Inflammatory macrophage treated with lipopolysaccharide for 1 hour (primary cell): ENCODE results near the gene GM2A.
"Not testable (repeated sequence)": the region's sequence is repeated elsewhere in the genome, so short reads cannot be mapped to it uniquely, and the experiment has no call there.

ENCODE experiments used
- DNase-seq, 2 donors: peaks; one replicate each; pipeline ENCODE4 v3.0.0-alpha.2; 2020 to 2022

GM2A gene

DNA sequence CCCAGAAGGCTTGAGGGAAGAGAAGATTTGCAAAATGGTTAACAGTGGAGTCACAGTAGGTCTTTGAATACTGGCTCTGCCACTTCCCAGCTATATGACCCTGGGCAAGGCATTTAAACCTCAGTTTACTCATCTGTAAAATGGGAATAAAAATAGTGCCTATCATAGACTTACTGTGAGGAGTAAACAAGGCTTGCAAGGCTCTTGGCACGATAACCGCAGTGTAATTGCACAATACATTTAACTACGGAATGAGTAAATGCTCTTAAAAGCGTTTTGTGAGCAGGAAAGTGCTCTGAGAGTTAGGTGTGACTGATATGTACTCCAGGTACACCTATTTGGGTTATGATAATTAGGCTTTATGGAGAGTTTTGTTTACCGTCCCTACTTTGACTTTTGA lies 42.2 kb downstream of the GM2A start:
- DNase-seq = no peak

DNA sequence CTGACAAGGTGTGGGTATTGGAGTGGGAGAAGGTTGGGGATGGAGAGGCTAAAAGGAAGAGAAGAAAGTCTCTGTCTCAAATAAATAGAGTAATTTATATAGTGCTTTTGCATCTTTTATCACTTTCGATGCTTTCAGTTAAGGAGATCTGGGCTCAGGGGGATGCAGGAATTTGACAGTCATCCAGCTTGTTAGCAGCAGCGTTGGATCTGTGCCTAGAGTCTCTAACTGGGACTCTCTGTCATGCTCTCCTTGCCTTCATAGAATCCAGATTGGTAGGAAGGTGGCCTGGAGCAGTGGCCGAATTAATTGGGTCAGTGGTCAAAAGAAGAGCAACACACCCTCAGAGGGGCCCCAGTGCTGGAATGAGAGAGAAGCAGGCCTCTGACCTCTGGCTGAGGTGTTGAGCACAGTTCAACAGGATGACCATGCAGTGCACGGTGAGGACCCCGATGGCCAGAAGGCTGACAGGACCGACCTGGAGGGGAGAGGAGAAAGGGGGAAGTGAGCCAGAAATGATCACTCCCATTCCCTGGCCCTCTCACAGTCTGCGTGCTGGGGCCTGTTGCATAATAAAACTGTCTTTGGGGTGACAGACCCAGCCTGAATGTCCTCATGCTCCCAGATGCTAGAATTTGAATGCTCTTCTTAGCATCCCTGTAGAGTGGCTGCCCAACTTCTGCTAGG lies 42.9 kb downstream of the GM2A start:
- no peak for DNase-seq

DNA sequence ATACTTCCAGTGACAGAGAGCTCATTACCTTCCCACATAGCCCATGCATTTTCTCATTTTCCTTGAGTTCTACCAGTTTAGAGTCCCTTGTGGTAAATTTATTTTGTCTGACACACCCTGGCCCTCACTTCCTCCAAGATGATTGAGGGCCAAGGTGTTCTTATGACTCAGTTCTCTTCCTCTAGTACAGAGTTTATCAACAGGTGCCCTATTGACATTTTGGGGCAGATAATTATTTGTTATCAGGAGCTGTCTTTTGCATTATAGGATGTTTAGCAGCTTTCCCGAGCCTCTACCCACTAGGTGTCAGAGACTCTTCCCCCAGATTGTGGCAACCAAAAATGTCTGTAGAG lies 43.5 kb downstream of the GM2A start:
- DNase-seq = no peak

DNA sequence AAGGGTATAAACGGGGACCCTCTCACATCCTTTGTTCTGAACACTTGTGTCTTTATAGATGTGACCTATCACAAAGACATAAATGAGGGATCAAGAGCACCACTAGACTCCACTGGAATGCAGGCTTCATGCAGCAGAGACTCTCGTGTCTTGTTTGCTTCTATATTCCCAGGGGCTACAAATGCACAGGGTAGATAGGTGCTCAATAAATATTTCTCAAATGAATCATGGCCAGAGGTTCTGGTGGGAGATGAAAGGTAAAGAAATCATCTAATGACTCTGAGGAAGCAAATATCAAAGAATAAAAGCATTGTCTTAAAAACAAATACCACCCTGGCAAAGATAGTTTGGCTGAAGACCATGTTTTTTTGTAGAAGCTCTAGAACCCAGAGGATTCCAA lies 44.0 kb downstream of the GM2A start:
- no peak for DNase-seq

DNA sequence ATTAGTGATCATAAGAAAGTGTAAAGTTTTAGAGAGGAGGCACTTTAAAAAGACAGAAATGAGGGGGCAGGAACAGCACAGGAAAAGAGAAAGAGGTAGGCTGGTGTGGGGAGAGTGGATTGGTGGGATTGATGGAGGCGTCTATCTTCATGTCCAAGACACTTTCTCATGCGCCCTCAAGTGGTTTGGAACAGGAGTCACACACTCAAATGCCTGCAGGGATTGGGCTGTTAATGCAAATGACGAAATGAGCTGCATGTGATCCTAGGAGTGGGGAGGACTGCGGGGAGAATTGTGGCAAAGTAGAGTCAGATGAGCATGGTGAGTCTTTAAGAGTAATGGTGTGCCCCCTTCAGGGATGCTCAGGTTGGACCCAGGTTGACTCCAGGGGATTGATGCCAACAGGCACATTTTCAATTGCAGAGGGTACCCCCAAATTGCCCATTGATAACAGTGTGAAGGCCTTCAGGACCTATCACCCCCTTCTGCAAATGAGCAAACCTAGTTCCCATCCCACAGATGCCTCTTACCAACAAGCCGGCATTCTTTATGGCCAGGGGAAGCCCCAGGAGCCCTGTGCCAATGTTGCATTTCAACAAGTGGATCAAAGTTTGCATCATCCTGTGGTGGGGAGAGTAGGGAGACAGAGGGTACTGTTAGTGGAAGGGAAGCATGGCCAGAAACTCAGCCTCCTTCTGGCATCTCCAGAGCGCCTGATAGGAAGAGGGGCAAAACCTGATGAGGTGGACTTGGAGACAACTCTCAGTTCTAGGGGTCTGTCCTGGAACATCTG lies 45.3 kb downstream of the GM2A start:
- peak; percentile 81 to 87 for DNase-seq

DNA sequence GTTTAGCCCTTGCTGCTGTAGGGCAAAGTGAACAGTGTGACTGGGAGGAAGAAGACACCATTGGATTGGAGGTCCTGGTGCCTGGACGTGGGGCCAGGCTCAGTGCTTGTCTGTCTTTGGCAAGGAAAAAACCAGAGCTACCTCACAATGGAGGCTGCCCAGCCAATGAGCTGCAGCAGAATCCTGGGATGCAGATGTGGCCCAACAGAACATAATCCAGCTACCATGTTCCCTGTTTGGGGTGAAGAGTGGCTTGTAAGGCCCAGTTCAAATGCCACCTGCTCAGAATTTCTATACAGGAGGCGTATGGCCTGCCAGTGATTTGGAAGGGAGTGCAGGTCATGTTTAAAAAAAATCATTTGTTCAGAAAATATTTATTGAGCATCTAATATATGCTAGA lies 50.7 kb downstream of the GM2A start, which contains the start of gene SLC36A3:
SLC36A3 (minus strand) TSS at position 101 of the 400 bp plus-strand sequence. CDS start 412 bp downstream, outside the sequence.
- no peak for DNase-seq

DNA sequence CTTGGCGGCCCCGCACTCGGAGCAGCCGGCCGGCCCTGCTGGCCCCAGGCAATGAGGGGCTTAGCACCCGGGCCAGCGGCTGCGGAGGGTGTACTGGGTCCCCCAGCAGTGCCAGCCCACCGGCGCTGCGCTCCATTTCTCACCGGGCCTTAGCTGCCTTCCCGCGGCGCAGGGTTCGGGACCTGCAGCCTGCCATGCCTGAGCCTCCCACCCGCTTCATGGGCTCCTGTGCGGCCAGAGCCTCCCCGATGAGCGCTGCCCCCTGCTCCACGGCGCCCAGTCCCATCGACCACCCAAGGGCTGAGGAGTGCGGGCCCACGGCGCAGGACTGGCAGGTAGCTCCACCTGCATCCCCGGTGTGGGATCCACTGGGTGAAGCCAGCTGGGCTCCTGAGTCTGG lies 56.3 kb downstream of the GM2A start:
- not testable (repeated sequence) for DNase-seq

DNA sequence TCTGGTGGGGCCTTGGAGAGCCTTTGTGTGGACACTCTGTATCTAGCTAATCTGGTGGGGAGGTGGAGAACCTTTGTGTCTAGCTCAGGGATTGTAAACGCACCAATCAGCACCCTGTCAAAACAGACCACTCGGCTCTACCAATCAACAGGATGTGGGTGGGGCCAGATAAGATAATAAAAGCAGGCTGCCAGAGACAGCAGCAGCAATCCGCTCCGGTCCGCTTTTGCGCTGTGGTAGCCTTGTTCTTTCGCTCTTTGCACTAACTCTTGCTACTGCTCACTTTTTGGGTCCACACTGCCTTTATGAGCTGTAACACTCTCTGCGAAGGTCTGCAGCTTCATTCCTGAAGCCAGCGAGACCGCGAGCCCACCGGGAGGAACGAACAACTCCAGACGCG lies 56.8 kb downstream of the GM2A start:
- DNase-seq = not testable (repeated sequence)

DNA sequence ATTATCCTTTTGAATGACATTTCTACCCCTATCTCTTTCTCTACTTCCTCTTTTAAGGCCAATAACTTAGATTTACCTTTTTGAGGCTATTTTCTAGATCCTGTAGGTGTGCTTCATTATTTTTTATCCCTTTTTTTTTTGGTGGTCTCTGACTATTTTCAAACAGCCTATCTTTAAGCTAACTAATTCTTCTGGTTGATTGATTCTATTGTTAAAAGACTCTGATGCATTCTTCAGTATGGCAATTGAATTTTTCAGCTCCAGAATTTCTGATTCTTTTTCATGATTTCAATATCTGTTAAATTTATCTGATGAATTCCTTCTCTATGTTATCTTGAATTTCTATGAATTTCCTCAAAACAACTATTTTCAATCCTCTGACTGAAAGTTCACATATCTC lies 57.9 kb downstream of the GM2A start:
- DNase-seq = no peak

DNA sequence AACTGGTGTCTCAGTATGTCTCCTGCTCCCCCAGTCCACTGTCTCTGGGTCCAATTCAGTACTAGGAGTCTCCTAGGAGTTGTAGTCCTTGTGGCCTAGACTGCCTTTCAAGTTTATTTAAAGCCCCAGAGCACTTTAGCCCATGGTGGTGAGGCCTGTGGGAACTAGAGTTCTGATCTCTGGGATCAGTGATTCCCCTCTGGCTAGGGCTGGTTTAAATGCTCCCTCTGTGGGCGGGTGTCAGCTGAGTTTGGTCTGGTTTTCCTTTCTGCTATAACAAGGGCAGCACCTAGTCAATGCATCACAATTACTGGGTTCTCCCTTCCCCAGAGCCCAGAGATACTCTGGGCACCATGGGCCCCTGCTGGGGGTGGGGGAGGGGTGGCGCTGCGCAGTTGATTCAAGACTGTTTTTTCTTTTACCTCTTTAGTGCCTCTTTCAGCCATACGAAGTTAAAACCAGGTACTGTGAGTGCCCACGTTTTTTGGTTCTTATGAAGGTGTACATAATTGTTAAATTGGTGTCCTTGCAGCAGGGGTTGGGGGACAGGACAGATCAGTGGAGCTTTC lies 59.9 kb downstream of the GM2A start:
- DNase-seq = peak in 1 of 2 donors; percentile 52

DNA sequence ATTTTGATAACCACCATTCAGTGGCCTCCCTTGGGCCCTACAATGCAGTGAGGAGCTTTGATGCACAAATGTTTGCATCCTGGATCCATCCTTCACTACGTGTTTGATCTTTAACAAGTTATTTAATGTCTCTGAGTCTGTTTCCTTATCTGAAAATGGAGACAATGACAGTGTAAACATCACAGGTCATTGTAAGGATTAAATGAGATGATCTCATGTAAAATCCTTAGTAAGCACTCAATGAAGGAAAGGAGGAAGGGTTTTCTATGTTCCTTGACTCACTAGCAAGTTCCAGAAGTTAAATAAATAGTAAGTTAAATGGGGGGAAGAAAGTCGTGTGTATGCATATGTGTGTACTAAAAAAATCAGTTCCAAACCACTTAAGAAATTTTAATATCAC lies 60.4 kb downstream of the GM2A start:
- no peak for DNase-seq

DNA sequence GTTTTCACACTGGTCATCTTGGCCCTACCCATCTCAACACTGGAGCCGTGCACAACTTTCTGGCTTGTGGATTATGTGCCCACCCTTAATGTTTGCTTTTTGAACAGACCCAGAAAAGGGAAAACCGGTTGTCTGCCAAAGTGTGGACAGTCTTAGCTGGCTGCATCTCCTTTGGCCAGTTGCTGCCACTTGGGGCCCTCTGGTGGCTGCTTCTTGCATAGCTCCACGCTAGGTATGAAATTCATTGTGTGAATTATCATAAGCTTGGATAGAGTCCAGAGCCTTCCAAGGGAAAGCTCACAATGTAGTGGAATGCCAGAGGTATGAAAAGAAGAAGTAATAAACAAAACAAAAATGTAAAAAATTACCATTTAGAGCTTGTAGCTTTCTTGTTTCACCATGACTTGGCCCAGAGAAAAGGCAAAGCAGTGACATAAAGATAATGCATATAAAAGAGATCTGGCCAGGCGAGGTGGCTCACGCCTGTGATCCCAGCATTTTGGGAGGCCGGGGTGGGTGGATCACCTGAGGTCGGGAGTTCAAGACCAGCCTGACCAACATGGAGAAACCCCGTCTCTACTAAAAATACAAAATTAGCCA lies 63.1 kb downstream of the GM2A start:
- peak; percentile 53 to 95 for DNase-seq

DNA sequence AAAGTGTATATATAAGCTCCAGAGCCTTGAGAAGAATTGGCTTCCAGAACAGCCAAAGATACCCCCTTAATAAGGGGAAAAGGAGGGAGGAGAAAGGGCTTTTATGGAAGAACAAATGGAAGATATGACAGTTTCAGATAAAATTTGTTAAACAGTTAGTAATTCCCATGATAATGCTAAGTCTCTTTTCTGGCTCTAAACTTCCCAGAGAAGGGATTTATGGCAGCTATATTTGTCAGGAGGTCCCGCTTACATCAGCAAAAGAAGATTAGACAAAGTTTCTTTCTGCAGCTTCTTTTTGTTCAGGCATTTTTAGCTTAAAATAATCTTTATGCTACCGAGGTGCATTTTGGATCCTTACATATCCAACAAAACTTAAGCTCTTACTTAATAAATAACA lies 64.9 kb downstream of the GM2A start:
- DNase-seq = no peak

DNA sequence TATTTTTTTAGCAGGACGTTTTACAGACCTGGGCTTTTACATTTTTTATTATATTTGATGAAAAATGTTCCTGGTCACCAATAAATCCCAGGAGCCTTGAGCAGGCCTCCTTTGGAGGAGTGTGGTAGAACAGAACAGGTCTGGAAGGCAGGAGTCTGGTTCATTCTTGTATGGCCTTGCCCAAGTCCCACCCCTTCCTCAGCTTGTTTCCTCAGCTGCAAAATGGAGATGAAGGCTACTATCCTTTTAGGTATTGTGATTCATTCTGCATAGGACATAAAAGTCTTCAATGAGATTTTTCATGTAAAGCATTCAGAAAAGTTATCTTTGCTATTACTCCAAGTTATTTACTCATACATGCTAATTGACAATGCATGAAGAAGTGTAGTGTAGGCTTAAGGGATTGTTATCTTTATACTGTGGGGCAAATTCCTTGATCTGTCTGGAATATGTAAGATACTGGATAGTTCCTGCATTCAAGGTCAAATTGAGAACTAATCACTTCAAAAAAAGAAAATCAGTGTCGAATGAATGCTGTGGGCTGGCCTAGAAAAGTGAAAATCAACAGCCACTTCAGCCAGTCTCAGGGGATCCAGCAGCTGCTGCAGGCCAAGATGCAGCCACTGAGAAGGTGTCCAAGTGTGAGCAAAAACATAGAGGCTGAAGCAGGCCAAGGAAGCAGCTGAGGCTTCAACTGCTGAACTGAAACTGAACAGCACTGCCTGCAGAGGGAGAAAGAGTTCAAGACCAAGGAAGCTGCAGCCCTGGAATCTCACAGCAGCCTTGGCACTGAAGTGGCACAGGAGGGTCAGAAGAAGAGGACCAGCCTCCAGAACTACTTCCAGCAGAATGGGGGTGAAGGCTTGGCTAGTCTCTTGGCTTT lies 66.1 kb downstream of the GM2A start:
- DNase-seq = no peak
